HG03159 (cell line): ENCODE data around the gene CD160.
"Not testable (repeated sequence)": the region's sequence is repeated elsewhere in the genome, so short reads cannot be mapped to it uniquely, and the experiment has no call there.

Source experiments
- ATAC-seq: cut with Tn5 transposase; IDR thresholded peaks from one replicate; pipeline ENCODE4 v1.9.1; 2021; ENCODE audit warnings: mild to moderate bottlenecking, moderate library complexity; ENCODE audit not compliant: unreplicated experiment

The CD160 gene

GRCh38 chr1:145708063-145708462, 11.2 kb upstream of the CD160 start:
- no peak for ATAC-seq

- no peak for ATAC-seq
Observed at GRCh38 chr1:145710291-145711027, 8.8 kb upstream of the CD160 start.

GRCh38 chr1:145711213-145711651, 8.1 kb upstream of the CD160 start:
- ATAC-seq, result no peak

GRCh38 chr1:145714524-145715111, 4.7 kb upstream of the CD160 start:
- ATAC-seq, result no peak

- no peak for ATAC-seq
Observed at GRCh38 chr1:145716641-145717345, 2.5 kb upstream of the CD160 start.

- no peak for ATAC-seq
Observed at GRCh38 chr1:145717833-145718232, 1.5 kb upstream of the CD160 start.

GRCh38 chr1:145718465-145718864, 834 bp upstream of the CD160 start:
- not testable (repeated sequence) for ATAC-seq

- no peak for ATAC-seq
Observed at GRCh38 chr1:145720556-145720877, 1.2 kb downstream of the CD160 start.

- ATAC-seq, result no peak
Observed at GRCh38 chr1:145720878-145721671, 1.8 kb downstream of the CD160 start.

- not testable (repeated sequence) for ATAC-seq
Observed at GRCh38 chr1:145726193-145726592, 6.9 kb downstream of the CD160 start.

GRCh38 chr1:145729196-145729595, 9.9 kb downstream of the CD160 start:
- ATAC-seq, result no peak

GRCh38 chr1:145729666-145730436, 10.6 kb downstream of the CD160 start:
- ATAC-seq, result no peak

GRCh38 chr1:145730467-145730866, 11.2 kb downstream of the CD160 start:
- no peak for ATAC-seq

GRCh38 chr1:145730900-145731299, 11.6 kb downstream of the CD160 start:
- ATAC-seq, result no peak

- no peak for ATAC-seq
Observed at GRCh38 chr1:145736191-145736590, 16.9 kb downstream of the CD160 start.

- no peak for ATAC-seq
Observed at GRCh38 chr1:145740269-145740668, 21.0 kb downstream of the CD160 start.

GRCh38 chr1:145747398-145748247, 28.3 kb downstream of the CD160 start:
- ATAC-seq, result no peak

GRCh38 chr1:145750426-145750825, 31.1 kb downstream of the CD160 start:
- ATAC-seq, result no peak

GRCh38 chr1:145751491-145752037, 32.3 kb downstream of the CD160 start:
- ATAC-seq, result no peak
